SK-N-SH treated with all-trans-retinoic acid at 6 μM for 48 hours (cell line): ENCODE measurements around the gene BNC2.

Experiments
- ZFP3 ChIP-seq: fragments of 250-450 bp; sonication (Bioruptor Pico); IDR thresholded peaks from 2 replicates; pipeline ENCODE4 v1.5.0; 2020; ENCODE audit warnings: mild to moderate bottlenecking, moderate library complexity
- ZNF8 ChIP-seq: fragments of 450-650 bp; formaldehyde crosslinking; IDR thresholded peaks from 2 replicates; pipeline ENCODE4 v1.5.0; 2020; ENCODE audit warnings: mild to moderate bottlenecking, moderate library complexity
- TF ChIP-seq, protein P1 (sequence below): fragments of 250-450 bp; sonication (Bioruptor Pico); IDR thresholded peaks from 2 replicates; pipeline ENCODE4 v1.5.1; 2020; ENCODE audit warnings: low read depth, mild to moderate bottlenecking, moderate library complexity
- TF ChIP-seq, protein P2 (sequence below): fragments of 250-450 bp; sonication (Bioruptor Pico); IDR thresholded peaks from 2 replicates; pipeline ENCODE4 v1.8.0; 2020; ENCODE audit warnings: mild to moderate bottlenecking, moderate library complexity, borderline replicate concordance

DNA sequence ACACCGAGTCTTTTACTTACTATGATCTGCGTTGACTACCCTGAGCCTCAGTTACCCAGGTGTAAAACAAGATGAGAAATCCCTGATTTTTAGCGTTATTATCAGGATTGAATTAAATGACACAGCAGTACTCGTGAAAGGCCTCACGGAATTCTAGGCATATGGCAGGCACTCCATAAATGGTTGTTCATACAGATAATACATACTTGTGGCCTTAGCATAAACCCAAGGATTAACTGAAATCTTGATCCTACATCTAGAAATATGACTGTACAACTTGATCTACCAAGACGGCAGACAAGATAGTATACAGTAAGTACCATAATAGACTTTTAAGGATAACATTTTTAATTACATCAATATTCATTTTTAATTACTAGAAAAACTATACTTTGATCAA lies 409.8 kb downstream of the BNC2 start:
- TF ChIP-seq, protein P1, sequence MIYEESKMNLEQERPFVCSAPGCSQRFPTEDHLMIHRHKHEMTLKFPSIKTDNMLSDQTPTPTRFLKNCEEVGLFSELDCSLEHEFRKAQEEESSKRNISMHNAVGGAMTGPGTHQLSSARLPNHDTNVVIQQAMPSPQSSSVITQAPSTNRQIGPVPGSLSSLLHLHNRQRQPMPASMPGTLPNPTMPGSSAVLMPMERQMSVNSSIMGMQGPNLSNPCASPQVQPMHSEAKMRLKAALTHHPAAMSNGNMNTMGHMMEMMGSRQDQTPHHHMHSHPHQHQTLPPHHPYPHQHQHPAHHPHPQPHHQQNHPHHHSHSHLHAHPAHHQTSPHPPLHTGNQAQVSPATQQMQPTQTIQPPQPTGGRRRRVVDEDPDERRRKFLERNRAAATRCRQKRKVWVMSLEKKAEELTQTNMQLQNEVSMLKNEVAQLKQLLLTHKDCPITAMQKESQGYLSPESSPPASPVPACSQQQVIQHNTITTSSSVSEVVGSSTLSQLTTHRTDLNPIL, result no peak
- no peak for TF ChIP-seq ZFP3
- no peak for TF ChIP-seq ZNF8
- TF ChIP-seq, protein P2, sequence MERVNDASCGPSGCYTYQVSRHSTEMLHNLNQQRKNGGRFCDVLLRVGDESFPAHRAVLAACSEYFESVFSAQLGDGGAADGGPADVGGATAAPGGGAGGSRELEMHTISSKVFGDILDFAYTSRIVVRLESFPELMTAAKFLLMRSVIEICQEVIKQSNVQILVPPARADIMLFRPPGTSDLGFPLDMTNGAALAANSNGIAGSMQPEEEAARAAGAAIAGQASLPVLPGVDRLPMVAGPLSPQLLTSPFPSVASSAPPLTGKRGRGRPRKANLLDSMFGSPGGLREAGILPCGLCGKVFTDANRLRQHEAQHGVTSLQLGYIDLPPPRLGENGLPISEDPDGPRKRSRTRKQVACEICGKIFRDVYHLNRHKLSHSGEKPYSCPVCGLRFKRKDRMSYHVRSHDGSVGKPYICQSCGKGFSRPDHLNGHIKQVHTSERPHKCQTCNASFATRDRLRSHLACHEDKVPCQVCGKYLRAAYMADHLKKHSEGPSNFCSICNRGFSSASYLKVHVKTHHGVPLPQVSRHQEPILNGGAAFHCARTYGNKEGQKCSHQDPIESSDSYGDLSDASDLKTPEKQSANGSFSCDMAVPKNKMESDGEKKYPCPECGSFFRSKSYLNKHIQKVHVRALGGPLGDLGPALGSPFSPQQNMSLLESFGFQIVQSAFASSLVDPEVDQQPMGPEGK (CRISPR knock-in tag), result no peak
